Measurements from ENCODE around the gene KIAA1755. TPM values are rescaled to one million over a fixed set of nuclear protein-coding genes. Genes with fewer than 3 reads are reported as not detected.

The KIAA1755 gene
- polyA plus RNA-seq, 1 experiment: 2.9 TPM

GRCh38 chr20:38305541-38305940 is 45.0 kb upstream of the KIAA1755 start:
- POLR2A ChIA-PET: no interaction called here
- Histone ChIP-seq H3K9me3 (ENCODE audit: control insufficient read depth, insufficient read depth, low read length) (no peaks in the 10 kb centered on the region; the same call in none of the 2 replicates), H3K27ac (ENCODE audit: low read depth, low read length) (no peak overlapping the region), H3K27me3 (ENCODE audit: control insufficient read depth, insufficient read depth, low read length) (peaks cover 16% of the 10 kb centered on the region), H3K4me3 (ENCODE audit: low read depth, low read length) (no peak overlapping the region)
- no peak for TF ChIP-seq CTCF (IDR thresholded peaks at IDR 0.05; ENCODE audit: low read depth, low read length)
- DNase-seq (ENCODE audit: low read depth, low spot score): no peak
- CTCF ChIA-PET: interaction anchor here (0.6 to 2.0 kb wide), 17 partner anchors 15 to 726 kb away, joined by 3 to 17 read pairs (median 5); no protein-coding TSS in a partner anchor

GRCh38 chr20:38304845-38305447 is 44.4 kb upstream of the KIAA1755 start:
- CTCF ChIA-PET: interaction anchor here (0.6 to 2.0 kb wide), 21 partner anchors 14 to 725 kb away, joined by 3 to 17 read pairs (median 5); no protein-coding TSS in a partner anchor
- no peak for DNase-seq (ENCODE audit: low read depth, low spot score)
- POLR2A ChIA-PET: no interaction called here

GRCh38 chr20:38303908-38304379 is 43.4 kb upstream of the KIAA1755 start, which contains the start of gene BPI:
TSS of gene BPI (plus strand) at chr20:38304156. CDS start at chr20:38304224, 68 bp downstream.
- H3K4me3 ChIP-seq (ENCODE audit: low read depth, low read length): no peak within 1 kb of the TSS
- POLR2A ChIA-PET: no interaction called here

More at GRCh38 chr20:38304845-38305447, 44.4 kb upstream of the KIAA1755 start:
- Histone ChIP-seq H3K4me3 (ENCODE audit: low read depth, low read length) (no peak overlapping the region), H3K27ac (ENCODE audit: low read depth, low read length) (no peak overlapping the region), H3K9me3 (ENCODE audit: control insufficient read depth, insufficient read depth, low read length) (no peaks in the 10 kb centered on the region; the same call in none of the 2 replicates), H3K27me3 (ENCODE audit: control insufficient read depth, insufficient read depth, low read length) (peaks cover 20% of the 10 kb centered on the region)
- peak; percentile 65 for TF ChIP-seq CTCF (IDR thresholded peaks at IDR 0.05; ENCODE audit: low read depth, low read length)

DNA sequence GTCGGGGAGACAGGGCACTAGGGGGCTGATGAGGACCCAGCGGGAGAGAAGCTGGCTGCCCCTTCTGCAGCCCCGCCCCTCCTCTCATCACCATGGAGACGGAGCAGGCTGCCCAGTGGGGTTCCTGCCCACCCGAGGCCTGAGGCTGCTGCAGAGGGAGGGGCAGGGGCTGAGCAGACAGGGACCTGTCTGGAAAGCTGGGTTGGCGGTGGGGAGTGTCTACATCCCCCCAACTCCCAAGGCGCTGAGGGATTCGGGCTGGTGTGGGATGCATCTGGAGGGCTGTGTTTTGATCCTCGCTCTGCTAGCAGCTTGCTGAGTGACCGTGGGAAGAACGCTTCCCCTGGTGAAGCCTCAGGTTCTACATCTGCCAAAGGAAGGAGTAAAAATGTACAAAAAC is 42.3 kb upstream of the KIAA1755 start:
- no peaks in the 10 kb centered on the region; the same call in 1 of the 2 replicates for H3K9me3 ChIP-seq (ENCODE audit: control insufficient read depth, insufficient read depth, low read length)
- TF ChIP-seq CTCF (IDR thresholded peaks at IDR 0.05; ENCODE audit: low read depth, low read length): no peak
- DNase-seq (ENCODE audit: low read depth, low spot score): no peak
- H3K27me3 ChIP-seq (ENCODE audit: control insufficient read depth, insufficient read depth, low read length): peaks cover 17% of the 10 kb centered on the region
- ChIA-PET CTCF (interaction anchor here (0.5 to 1.3 kb wide), 3 partner anchors 22 to 81 kb away, joined by 3 read pairs; no protein-coding TSS in a partner anchor), POLR2A (no interaction called here)
- H3K4me3 ChIP-seq (ENCODE audit: low read depth, low read length): no peak overlapping the region
- no peak overlapping the region for H3K27ac ChIP-seq (ENCODE audit: low read depth, low read length)

More at GRCh38 chr20:38303908-38304379, 43.4 kb upstream of the KIAA1755 start, which contains the start of gene BPI:
- Histone ChIP-seq H3K9me3 (ENCODE audit: control insufficient read depth, insufficient read depth, low read length) (no peaks in the 10 kb centered on the region; the same call in none of the 2 replicates), H3K27ac (ENCODE audit: low read depth, low read length) (no peak within 1 kb of the TSS), H3K27me3 (ENCODE audit: control insufficient read depth, insufficient read depth, low read length) (peaks cover 17% of the 10 kb centered on the region)
- CTCF ChIA-PET: interaction anchor here (0.9 to 1.9 kb wide), 5 partner anchors 12 to 104 kb away, joined by 3 to 12 read pairs (median 3); no protein-coding TSS in a partner anchor
- no peak for DNase-seq (ENCODE audit: low read depth, low spot score)
- no peak for TF ChIP-seq CTCF (IDR thresholded peaks at IDR 0.05; ENCODE audit: low read depth, low read length)

- H3K27ac ChIP-seq (ENCODE audit: low read depth, low read length): no peak overlapping the region
- CTCF ChIA-PET: interaction anchor here (0.6 kb wide), 1 partner anchor 22 kb away, joined by 3 read pairs; no protein-coding TSS in a partner anchor
- H3K9me3 ChIP-seq (ENCODE audit: control insufficient read depth, insufficient read depth, low read length): no peaks in the 10 kb centered on the region; the same call in 1 of the 2 replicates
- DNase-seq (ENCODE audit: low read depth, low spot score): no peak
- TF ChIP-seq CTCF (IDR thresholded peaks at IDR 0.05; ENCODE audit: low read depth, low read length): no peak
- no peak overlapping the region for H3K4me3 ChIP-seq (ENCODE audit: low read depth, low read length)
- peaks cover 17% of the 10 kb centered on the region for H3K27me3 ChIP-seq (ENCODE audit: control insufficient read depth, insufficient read depth, low read length)
- POLR2A ChIA-PET: no interaction called here
Observed at GRCh38 chr20:38301309-38301708, 40.8 kb upstream of the KIAA1755 start.
